ENCODE measurements around the gene ARHGAP42.
A peak's percentile ranks its signal among the peaks of the same experiment; 100 is the strongest.

Gene ARHGAP42

DNA sequence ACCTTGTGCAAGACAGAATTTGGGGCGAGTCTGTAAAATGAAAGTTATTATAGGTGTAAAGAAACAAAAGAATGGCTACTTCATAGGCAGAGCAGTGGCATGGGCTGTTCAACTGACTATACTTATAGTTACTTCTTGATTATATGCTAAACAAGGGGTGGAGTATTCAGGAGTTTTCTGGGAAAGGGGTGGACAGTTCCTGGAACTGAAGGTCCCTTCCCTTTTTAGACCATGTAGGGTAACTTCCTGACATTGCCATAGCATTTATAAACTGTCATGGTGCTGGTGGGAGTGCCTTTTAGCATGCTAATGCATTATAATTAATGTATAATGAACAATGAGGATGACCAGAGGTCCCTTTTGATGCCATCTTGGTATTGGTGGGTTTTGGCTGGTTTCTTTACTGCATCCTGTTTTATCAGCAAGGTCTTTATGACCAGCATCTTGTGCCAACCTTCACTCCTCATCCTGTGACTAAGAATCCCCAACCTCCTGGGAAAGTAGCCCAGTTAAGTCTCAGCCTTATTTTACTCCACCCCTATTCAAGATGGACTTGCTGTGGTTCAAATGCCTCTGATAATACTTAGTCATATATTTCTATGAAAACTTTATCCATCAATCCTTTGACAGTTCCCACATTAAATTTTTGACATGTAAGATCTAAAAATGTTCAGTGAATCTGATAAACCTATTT lies 118.6 kb downstream of the ARHGAP42 start:
- no peak for DNase-seq

DNA sequence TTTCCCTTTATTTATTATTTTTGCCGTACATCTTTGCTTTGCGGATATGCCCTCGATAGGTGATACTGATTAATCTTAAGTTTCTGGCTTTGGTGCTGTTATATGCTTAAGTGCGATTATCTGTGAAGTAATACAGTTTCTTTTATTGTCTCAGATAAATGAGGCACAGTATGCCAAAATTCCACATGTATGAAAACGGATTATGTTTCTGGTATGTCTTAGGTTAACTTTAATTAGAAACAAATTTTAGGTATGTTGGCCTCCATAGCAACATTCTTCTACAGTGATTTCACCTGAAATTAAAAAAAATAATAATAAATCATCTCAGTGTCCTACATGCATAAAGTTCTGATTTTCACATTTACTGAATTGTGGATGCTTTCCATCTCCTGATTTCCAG lies 119.2 kb downstream of the ARHGAP42 start:
- no peak for DNase-seq

DNA sequence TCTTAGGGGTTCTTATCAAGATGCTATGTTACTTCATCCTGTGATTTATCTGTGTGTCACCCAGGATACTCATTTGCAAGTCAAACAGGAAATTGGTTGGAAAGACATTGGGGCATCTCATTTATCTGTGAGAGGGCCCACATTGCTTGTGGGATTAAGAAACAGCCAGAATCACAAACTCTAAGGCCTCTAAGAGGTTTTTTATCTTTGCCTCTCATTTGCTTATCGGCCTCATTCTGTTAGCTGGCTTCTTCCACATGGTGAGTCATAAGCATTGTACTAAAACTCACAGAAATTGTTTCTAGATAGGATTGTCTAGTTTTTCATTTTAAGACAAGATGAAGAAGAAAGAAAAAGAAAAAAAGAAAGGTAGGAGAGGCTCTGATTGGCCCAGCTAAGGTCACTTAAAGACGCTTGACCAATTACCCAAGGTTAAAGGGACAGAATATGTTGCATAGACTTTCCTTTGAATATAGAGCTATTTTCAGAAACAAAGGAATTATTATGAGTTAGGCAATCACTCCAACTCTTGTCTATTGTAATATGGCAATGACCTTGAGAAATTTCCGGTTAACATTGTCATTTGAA lies 121.9 kb downstream of the ARHGAP42 start:
- DNase-seq, result no peak

DNA sequence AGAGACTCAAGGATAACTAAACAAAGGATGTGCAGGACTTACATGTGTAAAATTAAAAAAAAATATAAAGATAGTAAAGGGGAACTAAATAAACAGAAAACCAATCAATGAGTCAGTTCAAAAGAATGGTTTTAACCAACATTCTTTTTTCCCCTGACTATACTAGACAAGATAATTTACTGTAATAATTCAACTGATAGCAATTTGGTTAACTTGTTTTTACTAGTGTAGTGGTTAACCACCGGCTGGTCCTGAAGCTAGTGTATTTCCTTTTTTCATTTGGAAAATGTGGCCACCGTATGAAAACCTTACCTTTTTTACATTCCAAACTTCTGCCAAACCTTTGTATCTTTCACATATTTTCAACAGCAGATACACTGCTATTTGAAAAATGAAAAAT lies 123.1 kb downstream of the ARHGAP42 start:
- no peak for DNase-seq

DNA sequence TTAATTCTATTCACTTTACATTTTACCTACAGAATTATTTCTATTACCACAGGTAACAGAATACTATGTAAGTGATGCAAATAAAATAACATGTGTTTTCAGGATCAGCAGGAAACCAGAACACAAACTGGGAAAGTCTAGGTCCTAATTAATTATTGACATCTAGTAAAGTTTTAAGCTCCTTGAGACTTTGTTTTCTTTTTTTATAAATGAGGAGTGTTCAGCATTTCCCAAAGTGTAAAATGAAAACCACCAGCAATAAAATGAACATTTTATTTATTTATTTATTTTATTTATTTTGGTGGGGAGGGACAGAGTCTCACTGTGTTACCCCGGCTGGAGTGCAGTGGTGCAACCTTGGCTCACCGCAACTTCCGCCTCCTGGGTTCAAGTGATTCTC lies 123.6 kb downstream of the ARHGAP42 start:
- DNase-seq, result no peak

DNA sequence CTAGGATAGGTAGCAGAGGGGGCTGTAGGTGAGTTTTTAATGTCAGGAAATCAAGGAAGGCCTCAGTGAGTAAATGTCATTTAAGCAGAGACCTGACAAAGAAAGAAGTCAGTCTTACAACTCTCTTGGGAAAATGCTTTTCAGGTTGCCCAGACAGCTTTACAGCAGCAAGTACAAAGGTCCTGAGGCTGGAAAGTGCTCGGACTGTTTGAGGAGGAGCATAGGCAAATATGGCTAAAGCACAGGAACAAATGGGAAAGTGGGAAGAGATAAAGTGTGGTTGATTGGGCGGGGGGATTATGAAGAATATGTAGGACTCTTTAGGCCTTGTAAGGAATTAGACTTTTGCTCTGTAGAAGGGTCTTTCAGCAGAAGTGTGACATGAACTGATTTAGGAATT lies 125.4 kb downstream of the ARHGAP42 start:
- DNase-seq, result no peak

DNA sequence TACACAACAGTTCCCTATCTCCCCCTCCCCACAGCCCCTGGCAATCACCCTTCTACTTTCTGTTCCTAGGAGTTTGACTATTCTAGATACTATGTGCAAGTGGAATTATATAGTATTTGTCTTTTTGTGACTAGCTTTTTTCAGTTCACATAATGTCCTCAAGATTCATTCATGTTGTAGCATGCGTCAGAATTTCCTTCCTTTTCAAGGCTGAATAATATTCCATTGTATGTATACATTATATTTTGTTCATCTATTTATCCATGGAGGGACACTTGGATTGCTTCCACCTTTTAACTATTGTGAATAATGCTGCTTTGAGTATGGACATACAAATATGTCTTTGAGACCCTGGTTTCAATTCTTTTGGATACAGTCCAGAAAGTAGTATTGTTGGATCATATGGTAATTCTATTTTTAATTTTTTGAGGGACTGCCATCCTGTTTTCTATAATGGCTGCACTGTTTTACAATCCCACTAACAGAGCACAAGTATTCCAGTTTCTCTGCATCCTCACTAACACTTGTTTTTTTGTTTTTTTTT lies 128.8 kb downstream of the ARHGAP42 start:
- no peak for DNase-seq

DNA sequence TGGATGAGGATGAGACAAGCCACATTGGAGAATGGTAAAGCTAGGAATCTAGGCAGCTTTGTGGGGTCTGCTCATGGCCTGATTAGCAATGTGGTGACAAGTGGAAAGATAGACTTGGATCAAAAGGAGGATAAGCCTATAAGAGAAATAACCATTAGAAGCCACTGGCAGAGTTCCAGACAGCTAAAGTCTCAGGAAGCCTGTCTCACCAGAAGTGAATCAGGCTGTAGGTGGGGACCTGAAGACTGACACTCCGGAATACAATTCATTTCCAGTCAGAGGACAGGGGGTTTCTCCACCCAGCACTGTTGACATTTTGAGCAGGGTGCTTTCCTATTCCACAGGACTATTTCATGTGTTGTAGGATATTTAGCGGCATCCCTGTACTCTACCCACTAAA lies 129.7 kb downstream of the ARHGAP42 start:
- no peak for DNase-seq

DNA sequence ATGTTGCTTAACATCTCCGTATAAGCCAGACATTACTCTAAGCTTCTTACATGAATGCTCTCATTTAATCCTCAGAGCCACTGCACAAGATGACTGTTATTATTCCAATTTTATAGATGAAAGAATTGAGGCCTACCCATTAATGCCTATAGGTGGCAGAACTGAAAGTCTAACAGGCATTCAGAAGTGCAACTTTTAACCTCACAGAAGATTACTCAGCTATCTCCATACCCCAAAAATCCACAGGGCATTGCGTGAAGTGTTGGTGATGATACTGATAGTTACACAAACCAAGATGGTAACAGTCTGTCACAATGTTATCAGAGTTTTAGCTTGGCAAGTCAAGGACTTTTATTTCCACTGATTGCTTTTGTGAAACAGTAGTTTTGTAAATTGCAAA lies 130.5 kb downstream of the ARHGAP42 start:
- no peak for DNase-seq

DNA sequence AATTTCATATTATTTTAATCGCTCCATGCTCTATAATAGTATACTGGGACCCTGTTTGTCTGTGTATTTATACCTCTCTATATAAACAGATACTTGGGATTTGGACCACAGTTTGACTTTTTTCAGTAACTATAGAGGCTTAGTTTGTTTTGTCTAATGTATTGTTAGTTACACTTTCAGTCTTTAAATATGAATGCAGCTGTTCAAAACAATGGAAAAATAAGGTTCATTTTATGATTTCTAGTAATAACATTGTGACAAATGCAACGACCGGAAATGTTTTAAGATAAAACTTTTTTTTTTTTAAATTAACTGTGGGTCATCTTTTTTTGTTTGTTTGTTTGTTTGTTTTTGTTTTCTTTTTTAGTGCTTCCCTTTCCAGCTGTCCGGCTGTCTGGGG lies 133.5 kb downstream of the ARHGAP42 start:
- DNase-seq, result no peak

DNA sequence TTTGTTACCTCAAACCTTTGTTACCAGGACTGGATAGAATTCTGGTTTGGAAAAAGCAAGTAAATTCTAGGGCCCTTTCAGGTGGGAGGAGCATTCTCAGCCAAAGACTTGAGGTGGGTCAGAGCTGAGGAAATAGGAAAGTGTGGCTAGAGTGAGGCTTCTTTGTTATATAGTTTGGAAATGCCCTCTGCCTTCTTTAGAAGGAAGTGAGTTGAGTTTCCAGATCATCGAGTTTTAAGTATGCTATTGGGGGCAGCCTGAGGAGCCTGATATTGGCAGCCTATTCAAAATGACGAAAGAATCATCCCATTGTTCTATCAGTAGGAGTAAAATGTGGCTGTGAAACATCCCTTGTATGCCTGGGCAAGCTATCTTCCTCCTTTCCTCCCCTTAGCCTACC lies 134.1 kb downstream of the ARHGAP42 start:
- DNase-seq, result no peak

DNA sequence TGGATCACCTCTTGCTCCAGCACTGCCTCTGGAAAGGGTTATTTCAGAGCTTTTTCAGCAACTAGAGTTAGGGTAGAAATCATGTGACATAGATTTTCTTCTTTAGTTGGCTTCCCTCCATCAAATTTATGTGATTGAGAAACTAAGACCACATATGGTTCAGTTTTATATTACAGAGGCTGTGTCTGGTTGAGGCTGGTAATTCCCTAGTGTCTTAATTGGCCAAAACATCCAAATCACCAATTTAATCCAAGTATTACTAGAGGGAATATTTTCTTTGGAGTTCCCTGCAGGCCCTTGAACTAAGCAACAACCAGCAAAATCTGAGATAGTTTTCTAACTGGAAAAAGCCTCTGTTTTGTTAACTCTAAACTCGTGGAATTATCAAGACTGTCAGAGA lies 136.3 kb downstream of the ARHGAP42 start:
- DNase-seq, result no peak

DNA sequence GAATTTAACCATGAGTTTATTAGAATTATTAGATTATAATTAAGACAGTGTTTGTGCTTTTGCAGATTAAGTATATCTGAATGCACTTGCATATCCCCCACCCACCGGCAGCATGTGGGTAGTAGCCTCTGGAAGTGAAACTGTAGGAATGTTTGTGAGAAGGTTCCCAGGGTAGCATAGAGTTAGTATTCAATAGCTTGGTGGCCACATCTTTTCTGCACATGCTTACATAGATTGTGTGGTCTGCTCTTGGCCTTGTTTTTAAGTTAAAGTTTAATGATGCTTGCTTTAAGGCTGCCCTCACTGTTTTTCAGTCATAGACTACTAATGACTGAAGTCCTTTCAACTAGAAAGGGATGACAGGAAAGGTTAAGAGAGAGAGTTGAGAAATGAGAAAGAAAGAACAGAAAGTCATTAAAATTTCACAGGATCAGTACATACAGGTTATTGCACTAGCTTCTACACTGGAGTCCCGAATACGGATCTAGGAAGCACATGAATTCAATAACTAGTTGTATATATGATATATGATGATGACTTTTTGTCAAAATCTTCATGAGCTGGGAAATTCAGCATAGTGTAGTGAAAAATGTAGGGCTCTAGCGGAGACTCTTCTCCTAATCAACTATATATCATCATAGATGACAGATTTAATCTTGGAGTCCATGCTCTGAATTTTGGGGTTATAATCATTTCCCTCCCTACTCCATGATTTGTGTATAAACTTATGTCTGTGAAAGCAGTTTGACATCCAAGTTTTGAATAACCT lies 137.1 kb downstream of the ARHGAP42 start:
- no peak for DNase-seq

DNA sequence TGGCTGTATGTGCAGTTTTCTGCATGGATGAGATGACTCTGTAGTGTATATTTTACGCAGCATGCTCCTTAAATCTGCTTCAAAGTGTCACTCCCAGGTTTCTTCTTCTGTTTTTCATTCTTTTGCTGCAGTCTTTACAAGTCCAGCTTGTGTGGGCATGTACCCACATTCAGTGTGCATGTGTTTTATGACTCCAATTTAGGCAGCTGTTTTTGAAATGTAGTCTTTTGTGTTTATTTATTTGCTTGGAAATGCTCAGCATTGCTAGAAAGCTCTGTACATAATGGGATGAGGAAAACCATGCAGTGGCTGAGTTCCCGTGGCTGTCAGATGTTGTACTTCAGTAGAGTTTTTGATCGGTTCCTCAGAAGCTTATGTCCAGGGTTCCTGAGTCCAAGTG lies 138.5 kb downstream of the ARHGAP42 start:
- DNase-seq, result no peak

DNA sequence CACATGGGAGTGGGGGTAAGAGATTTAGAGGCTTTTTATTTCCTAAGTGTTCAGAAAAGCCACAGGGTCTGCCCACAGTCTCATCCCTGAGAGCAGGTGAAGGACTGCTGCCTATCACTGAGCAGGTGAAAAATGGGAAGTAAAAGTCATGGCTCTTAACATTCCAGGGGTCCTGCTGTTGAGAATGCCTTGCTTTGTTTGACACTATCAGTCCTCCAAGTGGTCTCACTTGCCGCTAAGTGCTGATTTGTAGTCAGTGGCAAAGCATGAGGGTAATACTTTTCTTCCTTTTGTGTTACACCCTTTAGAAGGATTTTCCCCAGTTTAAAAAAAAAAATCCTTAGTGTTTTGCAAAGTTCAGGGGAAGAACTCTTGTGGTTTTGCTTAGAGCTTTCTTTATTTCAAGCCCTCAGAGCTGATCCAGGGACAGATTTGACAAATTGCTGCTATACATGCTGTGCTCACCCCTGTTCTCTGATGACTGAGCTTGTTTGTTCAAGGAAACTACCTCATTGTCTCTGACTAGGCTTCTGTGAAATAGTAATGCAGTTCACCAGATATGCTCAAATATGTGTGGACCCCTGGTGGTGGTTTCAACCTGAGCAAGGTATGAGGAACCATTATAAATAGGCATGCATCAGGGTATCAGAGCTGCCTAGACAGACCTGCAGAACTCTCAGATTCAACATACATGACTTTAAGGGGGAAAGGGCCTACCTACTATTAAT lies 141.0 kb downstream of the ARHGAP42 start:
- DNase-seq, result peak; percentile 62

DNA sequence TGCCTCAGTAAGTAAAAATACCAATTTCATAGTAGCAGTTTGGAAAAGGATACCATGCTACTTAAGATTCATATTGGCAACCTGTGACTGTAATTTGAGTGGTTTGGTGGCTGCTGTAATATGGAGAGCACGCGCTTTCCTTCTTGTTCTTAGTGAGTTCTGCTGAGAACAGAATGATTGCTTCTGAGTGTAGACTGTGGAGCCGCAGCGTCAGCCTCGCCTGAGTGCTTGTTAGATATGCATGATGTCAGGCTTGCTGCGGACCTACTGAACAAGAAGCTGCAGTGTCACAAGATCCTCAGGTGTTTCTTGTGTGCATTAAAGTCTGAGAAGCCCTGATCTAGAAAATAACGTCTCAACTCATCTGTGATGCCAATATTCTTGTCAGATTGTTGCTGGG lies 143.2 kb downstream of the ARHGAP42 start:
- peak; percentile 46 for DNase-seq

DNA sequence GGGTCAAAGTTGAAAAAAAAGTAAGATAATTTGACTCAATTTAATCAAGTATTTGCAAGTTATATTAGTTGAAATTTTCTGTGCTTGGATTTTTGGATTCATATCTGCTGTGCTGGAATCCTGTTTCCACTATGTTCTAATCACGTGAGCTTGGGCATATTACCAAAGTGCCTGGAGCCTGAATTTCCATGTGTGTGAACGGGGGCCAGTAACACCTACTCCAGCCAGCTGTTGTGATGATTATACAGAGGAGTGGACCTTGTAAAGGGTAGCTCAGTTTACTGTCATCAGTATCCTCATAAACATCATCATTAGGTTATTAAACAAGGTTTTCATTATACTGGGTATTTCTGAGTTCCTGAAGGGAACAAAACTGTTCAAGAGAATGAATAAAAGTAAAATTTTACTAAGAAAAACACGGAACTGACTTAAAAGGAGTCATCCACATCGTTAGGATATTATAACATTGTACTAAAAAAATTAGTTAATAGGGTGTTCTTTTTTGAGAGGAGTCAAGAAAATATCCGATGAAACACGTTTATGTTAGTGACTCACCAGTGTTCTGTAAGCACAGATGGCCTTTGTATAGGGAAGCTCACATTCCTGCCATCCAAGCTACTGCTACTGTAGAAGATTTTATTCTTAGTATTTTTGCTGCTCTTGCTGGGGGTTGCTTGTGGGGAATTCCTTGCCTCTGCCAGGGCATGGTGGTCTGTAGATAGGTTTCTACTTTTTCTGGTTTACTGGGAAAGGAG lies 144.1 kb downstream of the ARHGAP42 start:
- DNase-seq, result no peak

DNA sequence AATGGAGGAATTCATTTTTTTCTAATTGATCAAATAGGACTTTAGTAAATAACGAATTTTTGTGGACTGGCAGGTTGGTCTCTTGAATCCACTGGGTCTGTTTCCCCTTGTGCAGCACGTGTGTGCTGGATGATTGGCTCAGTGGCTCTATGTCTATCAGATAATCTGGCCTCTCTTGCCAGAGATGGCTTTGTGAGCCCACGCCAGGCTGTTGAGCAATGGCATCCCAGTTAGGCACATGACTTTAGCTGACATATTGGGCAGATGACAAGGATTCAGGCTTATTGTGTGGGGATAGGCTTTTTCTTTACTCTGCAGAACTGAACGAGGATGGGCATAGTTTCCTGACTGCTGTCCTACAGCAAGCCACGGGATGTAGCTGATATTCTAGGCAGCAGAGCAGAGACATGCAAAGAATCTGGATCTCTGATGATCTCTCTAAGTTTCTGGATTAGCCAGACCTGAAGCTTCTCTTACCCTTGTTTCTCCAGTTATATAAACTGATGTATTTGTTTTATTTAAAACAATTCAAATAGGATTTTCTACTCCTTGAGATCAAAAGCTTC lies 144.9 kb downstream of the ARHGAP42 start:
- no peak for DNase-seq

DNA sequence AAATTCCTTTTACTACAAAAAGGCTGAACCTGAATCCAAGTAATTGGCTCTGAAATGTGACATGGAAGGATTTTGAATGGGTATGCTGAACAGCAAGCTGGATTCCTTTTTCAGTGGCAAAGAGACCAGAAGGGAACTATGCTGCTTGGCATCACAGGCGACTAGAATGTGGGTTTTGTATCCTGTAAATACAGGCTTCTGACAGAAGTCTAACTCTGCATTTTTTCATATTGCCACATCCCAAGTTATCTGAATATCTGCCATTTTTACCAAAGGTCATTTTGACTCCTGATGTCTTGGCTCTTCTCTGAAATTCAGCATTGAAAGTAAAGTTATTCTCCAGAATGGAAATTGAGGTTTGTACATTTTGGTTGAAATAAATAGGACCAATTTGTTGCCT lies 145.7 kb downstream of the ARHGAP42 start:
- no peak for DNase-seq

DNA sequence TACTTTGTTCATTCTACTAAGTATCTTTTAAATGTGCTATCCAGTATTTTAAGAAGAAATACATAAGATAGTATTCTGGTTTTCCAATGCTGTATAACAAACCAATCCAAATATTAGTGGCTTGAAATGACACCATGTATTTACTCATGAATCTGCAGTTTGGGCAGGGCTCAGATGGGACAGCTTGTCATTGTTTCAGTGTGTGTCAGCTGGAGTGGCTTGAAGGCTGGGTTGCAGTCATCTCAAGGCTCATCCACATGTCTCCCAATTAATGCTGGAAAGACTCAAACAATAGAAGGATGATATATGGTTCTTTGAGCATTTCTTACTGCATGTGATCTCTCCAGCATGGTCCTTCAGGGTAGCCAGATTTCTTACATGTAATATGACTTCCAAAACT lies 146.2 kb downstream of the ARHGAP42 start:
- DNase-seq, result no peak

DNA sequence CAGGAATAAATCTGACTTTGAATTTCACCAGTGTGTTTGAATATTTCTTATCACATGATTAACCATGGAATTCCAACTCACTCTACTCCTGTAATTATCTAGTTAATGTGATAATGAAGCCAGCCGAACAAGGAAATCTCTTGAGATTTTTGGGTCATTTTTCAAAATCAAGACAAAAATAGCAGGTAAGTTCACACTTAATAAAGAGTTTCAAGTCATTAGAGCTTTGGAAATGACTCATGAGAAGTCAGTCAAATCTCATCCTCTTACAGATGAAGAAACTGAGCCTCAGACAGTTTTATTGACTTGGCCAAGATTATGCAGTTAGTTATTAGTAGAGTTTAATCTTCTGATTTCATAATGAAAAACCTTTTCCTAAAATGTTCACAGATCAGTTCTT lies 148.8 kb downstream of the ARHGAP42 start:
- no peak for DNase-seq

DNA sequence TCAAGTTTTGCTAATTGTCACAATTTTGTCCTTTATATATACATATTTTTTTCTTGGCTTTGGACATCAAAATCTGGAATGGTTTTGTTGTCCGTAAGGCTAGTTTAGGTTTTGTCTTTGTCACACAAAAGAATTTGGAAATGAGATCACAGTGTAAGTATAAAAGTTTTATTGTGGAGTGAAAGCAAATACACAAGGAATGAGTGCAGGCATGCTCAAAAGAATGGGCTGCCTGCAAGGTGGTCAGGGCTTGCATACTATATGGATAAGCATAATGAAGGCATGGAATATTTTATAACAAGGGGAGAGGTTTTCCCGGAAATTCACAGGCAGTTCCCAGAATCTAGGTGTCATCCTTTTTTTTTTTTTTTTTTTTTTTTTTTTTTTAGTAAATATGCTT lies 150.2 kb downstream of the ARHGAP42 start:
- DNase-seq, result no peak
